Measurements from ENCODE around the gene USP12. TPM values are rescaled to one million over a fixed set of nuclear protein-coding genes. Genes with fewer than 3 reads are reported as not detected.

Gene USP12
- polyA plus RNA-seq, 3 donors = 27.5 to 34.8 (median 34.1) TPM

Other genes starting within 250 kb of the USP12 start
- 100 to 1,000 TPM; 641 to 960 (median 897) TPM for gene RPL21, start 79.7 kb upstream of the USP12 start, polyA plus RNA-seq (ENCODE audit: insufficient read length in 3 of 3)
- gene RASL11A, start 99.0 kb upstream of the USP12 start, polyA plus RNA-seq (ENCODE audit: insufficient read length in 3 of 3) = 10 to 100 TPM; 27.2 to 33.9 (median 30.9) TPM